Adrenal gland (tissue), 12 donors: Measurements from ENCODE around the gene CDH12. TPM values are rescaled to one million over a fixed set of nuclear protein-coding genes. Genes with fewer than 3 reads are reported as not detected.
"Not testable (repeated sequence)": the region's sequence is repeated elsewhere in the genome, so short reads cannot be mapped to it uniquely, and the experiment has no call there.

Experiments
- DNase-seq, 7 donors: peaks; one replicate each; pipeline ENCODE4 v3.0.0-alpha.2; 2019 to 2020
- H3K27ac ChIP-seq, 5 donors: fragments of 200-600 bp; sonication (generic) in 4 of 5; 1 replicate in 3 of 5; 2 replicates in 2 of 5; pipeline versions ENCODE4 v1.5.1 to v1.8.0; 2016 to 2020; ENCODE audit warnings: mild to moderate bottlenecking in 1 of 5
- H3K27me3 ChIP-seq: fragments of 200-600 bp; 2 replicates; pipeline ENCODE4 v1.8.0; 2021
- H3K36me3 ChIP-seq, 2 donors: fragments of 200-600 bp; replicated peaks in 1 of 2; 1 replicate in 1 of 2; 2 replicates in 1 of 2; pipeline versions ENCODE4 v1.5.1 to v1.8.0; 2018 to 2022
- H3K4me1 ChIP-seq, 2 donors: fragments of 200-600 bp; replicated peaks in 1 of 2; 1 replicate in 1 of 2; 2 replicates in 1 of 2; pipeline versions ENCODE4 v1.5.1 to v1.8.0; 2018 to 2021
- H3K4me3 ChIP-seq, 4 donors: fragments of 200-600 bp; sonication (generic) in 3 of 4; one replicate each; pipeline ENCODE4 v1.5.1; 2016 to 2018
- H3K9me3 ChIP-seq, 3 donors: fragments of 200-600 bp; sonication (generic) in 1 of 3; replicated peaks in 1 of 3; 1 replicate in 2 of 3; 2 replicates in 1 of 3; pipeline versions ENCODE4 v1.5.1 to v1.8.0; 2016 to 2021
- POLR2A ChIP-seq, 2 donors: fragments of 450-650 bp; IDR thresholded peaks; one replicate each; pipeline ENCODE4 v1.6.1; 2017; ENCODE audit warnings: antibody characterized with exemption in 2 of 2, mild to moderate bottlenecking in 2 of 2, moderate library complexity in 1 of 2
- WGBS, 4 donors: extraction: QIAGEN DNeasy Blood & Tissue Kit in 2 of 4; methylation state at CpG; one replicate each; pipeline versions ENCODE4 v1.1.5 to v1.1.7; 2013 to 2017; 5-methylcytosine and 5-hydroxymethylcytosine counted together
- intact Hi-C, 2 donors: fragments of 100-400 bp; cut with DNase I; formaldehyde crosslinking; loops; one replicate each; pipeline versions ENCODE4 v1.14.1 to v1.15.0; 2022 to 2023
- polyA plus RNA-seq, 3 donors: library from polyadenylated mRNA; stranded (reverse); fragments of 200-250 nt in 2 of 3; fragments of 350-450 nt in 1 of 3; fragmentation: Illumina TruSeq in 1 of 3; extraction: RNeasy Lipid Tissue Mini Kit (QIAGEN cat#74804) in 1 of 3; gene quantifications; one replicate each; pipeline ENCODE4 v1.2.3, GENCODE V29; 2013 to 2014
- total RNA-seq, 9 donors: library from RNA; depleted of rRNA in 4 of 9; stranded (reverse); fragments of >200 nt in 4 of 9; fragments of 120-200 nt in 1 of 9; fragmentation: NEBNext Ultra II Directional in 1 of 9; extraction: Animal tissue kit (Norgen Biotek cat#: 25700) in 1 of 9; gene quantifications; one replicate each; pipeline versions ENCODE4 v1.1.0 to v1.2.4, GENCODE V29; 2013 to 2023
- TF ChIP-seq, protein P1 (sequence below), 6 experiments: fragments of 450-650 bp in 4 of 6; fragments of 200-600 bp in 2 of 6; sonication (generic) in 1 of 6; IDR thresholded peaks; 1 replicate in 5 of 6; 2 replicates in 1 of 6; pipeline versions ENCODE4 v1.5.1 to v1.8.0; 2016 to 2021; ENCODE audit warnings: antibody characterized with exemption in 6 of 6, mild to moderate bottlenecking in 2 of 6, moderate library complexity in 1 of 6
- donor health status: healthy with polysubstance abuse.
- donor health status: Bipolar disorder and iron deficiency.
- donor health status: DM: yes; HTN: yes; CAD: no.
- donor health status: DM: no; HTN: no; CAD: no.
- donor health status: DM: no; HTN: no; CAD: no.
- donor health status: DM: yes; HTN: yes; CAD: no.

CDH12 gene
- total and polyA plus RNA-seq, 12 donors, result 0.80 to 16.5 (median 7.8) TPM

DNA sequence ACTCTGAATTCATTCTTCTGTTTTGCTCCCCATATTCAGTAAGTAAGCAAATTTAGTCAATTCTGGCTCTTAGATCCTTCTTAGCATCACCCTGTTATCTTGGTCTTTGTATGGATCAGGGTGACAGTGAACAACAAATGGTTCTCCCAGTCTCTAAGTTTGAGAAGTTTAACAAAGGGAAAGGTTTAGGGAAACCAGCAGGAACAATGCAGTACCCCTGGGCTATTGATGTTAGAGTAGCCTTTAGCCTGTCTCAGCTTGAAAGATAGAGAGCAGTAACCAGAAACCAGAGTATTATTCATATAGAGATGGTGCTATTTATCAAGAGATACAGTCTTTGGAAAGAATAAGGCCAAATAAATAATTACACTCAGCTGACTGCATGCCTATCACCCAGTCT lies 241.8 kb downstream of the CDH12 start:
- Histone ChIP-seq H3K27ac (no peak overlapping the region), H3K4me1 (no peaks in the 10 kb centered on the region), H3K36me3 (no peaks in the 10 kb centered on the region), H3K4me3 (no peak overlapping the region), H3K27me3 (no peaks in the 10 kb centered on the region), H3K9me3 (no peaks in the 10 kb centered on the region)
- no peak for DNase-seq
- TF ChIP-seq POLR2A (IDR thresholded peaks at IDR 0.05), result no peak
- TF ChIP-seq, protein P1, sequence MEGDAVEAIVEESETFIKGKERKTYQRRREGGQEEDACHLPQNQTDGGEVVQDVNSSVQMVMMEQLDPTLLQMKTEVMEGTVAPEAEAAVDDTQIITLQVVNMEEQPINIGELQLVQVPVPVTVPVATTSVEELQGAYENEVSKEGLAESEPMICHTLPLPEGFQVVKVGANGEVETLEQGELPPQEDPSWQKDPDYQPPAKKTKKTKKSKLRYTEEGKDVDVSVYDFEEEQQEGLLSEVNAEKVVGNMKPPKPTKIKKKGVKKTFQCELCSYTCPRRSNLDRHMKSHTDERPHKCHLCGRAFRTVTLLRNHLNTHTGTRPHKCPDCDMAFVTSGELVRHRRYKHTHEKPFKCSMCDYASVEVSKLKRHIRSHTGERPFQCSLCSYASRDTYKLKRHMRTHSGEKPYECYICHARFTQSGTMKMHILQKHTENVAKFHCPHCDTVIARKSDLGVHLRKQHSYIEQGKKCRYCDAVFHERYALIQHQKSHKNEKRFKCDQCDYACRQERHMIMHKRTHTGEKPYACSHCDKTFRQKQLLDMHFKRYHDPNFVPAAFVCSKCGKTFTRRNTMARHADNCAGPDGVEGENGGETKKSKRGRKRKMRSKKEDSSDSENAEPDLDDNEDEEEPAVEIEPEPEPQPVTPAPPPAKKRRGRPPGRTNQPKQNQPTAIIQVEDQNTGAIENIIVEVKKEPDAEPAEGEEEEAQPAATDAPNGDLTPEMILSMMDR (IDR thresholded peaks at IDR 0.05), result no peak
- intact Hi-C loops, result no loop called here

GRCh38 chr5:22607498-22607897 lies 245.6 kb downstream of the CDH12 start:
- H3K27ac ChIP-seq, H3K9me3 ChIP-seq, H3K4me3 ChIP-seq, intact Hi-C loops, H3K27me3 ChIP-seq, H3K36me3 ChIP-seq, DNase-seq, H3K4me1 ChIP-seq: not testable (repeated sequence)
- 59 to 78% (median 73%) methylated on average over 5 of the region's 5 CpGs for WGBS, 4 donors

- no peak for TF ChIP-seq POLR2A (IDR thresholded peaks at IDR 0.05)
- TF ChIP-seq, protein P1 (IDR thresholded peaks at IDR 0.05), result no peak
- no peaks in the 10 kb centered on the region for H3K27me3 ChIP-seq
- intact Hi-C loops, result no loop called here
- H3K9me3 ChIP-seq, result no peaks in the 10 kb centered on the region
- no peaks in the 10 kb centered on the region for H3K36me3 ChIP-seq
- H3K4me1 ChIP-seq, result no peaks in the 10 kb centered on the region
- H3K4me3 ChIP-seq, result no peak overlapping the region
- 69 to 93% (median 85%) methylated on average over 3 of the region's 3 CpGs for WGBS, 4 donors
- DNase-seq, result no peak
- no peak overlapping the region for H3K27ac ChIP-seq
Measured at GRCh38 chr5:22605473-22605872, 247.7 kb downstream of the CDH12 start.

DNA sequence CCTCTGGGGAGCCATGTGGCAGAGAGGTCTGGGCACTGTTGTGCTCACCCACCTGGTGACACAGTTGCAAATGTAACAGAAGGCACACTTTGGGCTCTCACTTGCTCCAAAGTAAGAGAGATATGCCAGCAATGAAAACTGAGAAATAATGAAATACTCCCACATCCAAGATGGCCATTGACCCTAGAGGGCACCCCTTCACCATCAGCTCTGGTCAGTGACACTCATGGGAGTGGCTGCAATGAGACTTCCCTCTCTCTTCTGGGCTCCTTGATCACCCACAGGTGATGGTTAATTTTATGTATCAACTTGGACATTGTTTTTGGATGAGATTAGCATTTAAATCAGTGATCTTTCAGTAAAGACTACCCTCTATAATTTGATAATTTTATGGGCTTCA lies 248.4 kb downstream of the CDH12 start:
- intact Hi-C loops, result no loop called here
- H3K4me1 ChIP-seq, result no peaks in the 10 kb centered on the region
- H3K27ac ChIP-seq, result no peak overlapping the region
- H3K36me3 ChIP-seq, result no peaks in the 10 kb centered on the region
- H3K4me3 ChIP-seq, result no peak overlapping the region
- no peak for TF ChIP-seq POLR2A (IDR thresholded peaks at IDR 0.05)
- TF ChIP-seq, protein P1 (IDR thresholded peaks at IDR 0.05), result no peak
- H3K9me3 ChIP-seq, result no peaks in the 10 kb centered on the region
- DNase-seq, result no peak
- H3K27me3 ChIP-seq, result no peaks in the 10 kb centered on the region

DNA sequence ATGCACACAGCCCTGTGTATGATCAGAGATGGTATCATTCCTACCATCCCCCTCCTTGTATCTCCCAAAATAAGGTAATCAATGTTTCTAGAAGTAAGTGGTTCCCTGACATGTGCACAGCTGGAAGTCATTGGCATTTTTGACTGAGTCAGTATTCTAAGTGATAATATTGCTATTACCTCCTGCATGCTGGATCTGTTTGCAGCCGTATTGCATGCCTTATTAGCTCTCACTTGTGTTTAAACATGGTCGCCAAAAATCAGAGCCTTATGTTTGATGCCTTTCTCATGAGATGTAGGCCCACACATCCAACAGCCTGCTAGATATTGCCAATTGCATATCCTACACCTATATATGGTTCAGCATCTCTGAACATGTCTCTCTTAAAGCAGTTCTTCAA lies 254.3 kb downstream of the CDH12 start:
- H3K9me3 ChIP-seq, result no peaks in the 10 kb centered on the region
- H3K27me3 ChIP-seq, result no peaks in the 10 kb centered on the region
- 67 to 85% (median 76%) methylated on average over 2 of the region's 2 CpGs for WGBS, 4 donors
- intact Hi-C loops, result no loop called here
- no peak for DNase-seq
- TF ChIP-seq POLR2A (IDR thresholded peaks at IDR 0.05), result no peak
- TF ChIP-seq, protein P1 (IDR thresholded peaks at IDR 0.05), result no peak
- no peaks in the 10 kb centered on the region for H3K4me1 ChIP-seq
- no peak overlapping the region for H3K27ac ChIP-seq
- no peak overlapping the region for H3K4me3 ChIP-seq
- no peaks in the 10 kb centered on the region for H3K36me3 ChIP-seq
